Myocyte (in vitro differentiated cells): ENCODE measurements around the gene FAT3. TPM values are rescaled to one million over a fixed set of nuclear protein-coding genes. Genes with fewer than 3 reads are reported as not detected.

Experiments
- DNase-seq: peaks from one replicate; pipeline ENCODE4 v3.0.0-alpha.2; 2012; ENCODE audit warnings: low read depth
- total RNA-seq: library from RNA; depleted of rRNA; stranded (reverse); fragments of >200 nt; gene quantifications from 2 replicates; pipeline ENCODE4 v1.2.3, GENCODE V29; 2014

The FAT3 gene
- total RNA-seq, 1 donor from 2014 or later, result 1.7 TPM

GRCh38 chr11:92227230-92227814 is 2.7 kb downstream of the FAT3 start:
- DNase-seq, result no peak

- DNase-seq, result peak; percentile 79
Observed at GRCh38 chr11:92227959-92228935, 3.6 kb downstream of the FAT3 start.

- DNase-seq, result no peak
Observed at GRCh38 chr11:92236856-92237255, 12.2 kb downstream of the FAT3 start.

GRCh38 chr11:92240916-92241315 is 16.3 kb downstream of the FAT3 start:
- DNase-seq, result no peak

- DNase-seq, result no peak
Observed at GRCh38 chr11:92245700-92246271, 21.2 kb downstream of the FAT3 start.

GRCh38 chr11:92246630-92247029 is 22.0 kb downstream of the FAT3 start:
- no peak for DNase-seq

- DNase-seq, result no peak
Observed at GRCh38 chr11:92249156-92249753, 24.6 kb downstream of the FAT3 start.

- DNase-seq, result no peak
Observed at GRCh38 chr11:92251980-92252379, 27.4 kb downstream of the FAT3 start.

GRCh38 chr11:92253421-92253820 is 28.8 kb downstream of the FAT3 start:
- DNase-seq, result no peak

- peak; percentile 10 for DNase-seq
Observed at GRCh38 chr11:92253945-92254344, 29.3 kb downstream of the FAT3 start.

- no peak for DNase-seq
Observed at GRCh38 chr11:92257536-92257935, 32.9 kb downstream of the FAT3 start.

GRCh38 chr11:92259861-92260260 is 35.2 kb downstream of the FAT3 start:
- DNase-seq, result peak; percentile 77

GRCh38 chr11:92264350-92264749 is 39.7 kb downstream of the FAT3 start:
- DNase-seq, result no peak

GRCh38 chr11:92266806-92267205 is 42.2 kb downstream of the FAT3 start:
- DNase-seq, result no peak

- no peak for DNase-seq
Observed at GRCh38 chr11:92267278-92267677, 42.7 kb downstream of the FAT3 start.

- no peak for DNase-seq
Observed at GRCh38 chr11:92267968-92268367, 43.4 kb downstream of the FAT3 start.

- DNase-seq, result peak; percentile 11
Observed at GRCh38 chr11:92268546-92268945, 43.9 kb downstream of the FAT3 start.

- DNase-seq, result peak; percentile 38
Observed at GRCh38 chr11:92269021-92269420, 44.4 kb downstream of the FAT3 start.

- no peak for DNase-seq
Observed at GRCh38 chr11:92269841-92270240, 45.2 kb downstream of the FAT3 start.

- DNase-seq, result no peak
Observed at GRCh38 chr11:92272651-92273050, 48.0 kb downstream of the FAT3 start.
